Measurements from ENCODE around the gene SLC16A12.

SLC16A12 gene

DNA sequence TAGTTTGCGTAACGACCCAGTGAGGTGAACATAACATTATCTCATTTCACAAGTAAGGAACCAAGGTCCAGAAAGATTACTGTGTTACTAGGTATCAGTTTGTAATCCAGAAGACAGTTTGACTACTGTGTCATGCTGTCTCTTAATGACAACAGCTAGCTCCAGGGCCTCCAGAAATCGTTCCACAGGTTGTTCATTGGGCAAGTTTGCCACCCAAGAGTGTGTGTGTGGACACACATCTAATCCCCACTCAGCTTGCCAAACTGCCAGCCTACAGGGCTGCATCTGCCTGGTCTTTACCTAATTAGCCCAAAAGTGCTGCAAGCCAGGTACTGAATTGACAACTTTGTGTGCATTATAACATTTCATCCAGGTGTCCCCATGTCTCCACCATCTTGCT is 27.9 kb upstream of the SLC16A12 start:
- H4K20me1 ChIP-seq (ENCODE audit: insufficient read depth, low read length, poor library complexity, severe bottlenecking) = no peaks in the 10 kb centered on the region
- no peaks in the 10 kb centered on the region for H3K9me2 ChIP-seq (replicated peaks; ENCODE audit: low read depth, low read length)
- H3K27me3 ChIP-seq (ENCODE audit: insufficient read depth, low read length, poor library complexity, severe bottlenecking) = no peaks in the 10 kb centered on the region
- H3F3A ChIP-seq (ENCODE audit: low read depth) = no peaks in the 10 kb centered on the region
- H3K9ac ChIP-seq (ENCODE audit: low read depth, low read length, poor library complexity, severe bottlenecking) = no peak overlapping the region
- H3K4me1 ChIP-seq (ENCODE audit: insufficient read depth, low read length, poor library complexity, severe bottlenecking) = no peaks in the 10 kb centered on the region
- H2AFZ ChIP-seq (ENCODE audit: low read length) = no peak overlapping the region
- no peak overlapping the region for H3K4me3 ChIP-seq (ENCODE audit: low read length, poor library complexity, severe bottlenecking)
- no peaks in the 10 kb centered on the region for H3K79me2 ChIP-seq (ENCODE audit: insufficient read depth, low read length)
- no peaks in the 10 kb centered on the region for H3K36me3 ChIP-seq (ENCODE audit: insufficient read depth, low read length)
- no peaks in the 10 kb centered on the region for H3K9me3 ChIP-seq (ENCODE audit: insufficient read depth, low read depth, low read length)
- no peak for TF ChIP-seq EZH2phosphoT487 (IDR thresholded peaks at IDR 0.05; ENCODE audit: borderline replicate concordance)
- TF ChIP-seq, protein P1, sequence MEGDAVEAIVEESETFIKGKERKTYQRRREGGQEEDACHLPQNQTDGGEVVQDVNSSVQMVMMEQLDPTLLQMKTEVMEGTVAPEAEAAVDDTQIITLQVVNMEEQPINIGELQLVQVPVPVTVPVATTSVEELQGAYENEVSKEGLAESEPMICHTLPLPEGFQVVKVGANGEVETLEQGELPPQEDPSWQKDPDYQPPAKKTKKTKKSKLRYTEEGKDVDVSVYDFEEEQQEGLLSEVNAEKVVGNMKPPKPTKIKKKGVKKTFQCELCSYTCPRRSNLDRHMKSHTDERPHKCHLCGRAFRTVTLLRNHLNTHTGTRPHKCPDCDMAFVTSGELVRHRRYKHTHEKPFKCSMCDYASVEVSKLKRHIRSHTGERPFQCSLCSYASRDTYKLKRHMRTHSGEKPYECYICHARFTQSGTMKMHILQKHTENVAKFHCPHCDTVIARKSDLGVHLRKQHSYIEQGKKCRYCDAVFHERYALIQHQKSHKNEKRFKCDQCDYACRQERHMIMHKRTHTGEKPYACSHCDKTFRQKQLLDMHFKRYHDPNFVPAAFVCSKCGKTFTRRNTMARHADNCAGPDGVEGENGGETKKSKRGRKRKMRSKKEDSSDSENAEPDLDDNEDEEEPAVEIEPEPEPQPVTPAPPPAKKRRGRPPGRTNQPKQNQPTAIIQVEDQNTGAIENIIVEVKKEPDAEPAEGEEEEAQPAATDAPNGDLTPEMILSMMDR (conservative IDR thresholded peaks at IDR 0.05; ENCODE audit: low read length) = no peak
- no peak overlapping the region for H3K4me2 ChIP-seq (ENCODE audit: low read depth, low read length, poor library complexity, severe bottlenecking)

DNA sequence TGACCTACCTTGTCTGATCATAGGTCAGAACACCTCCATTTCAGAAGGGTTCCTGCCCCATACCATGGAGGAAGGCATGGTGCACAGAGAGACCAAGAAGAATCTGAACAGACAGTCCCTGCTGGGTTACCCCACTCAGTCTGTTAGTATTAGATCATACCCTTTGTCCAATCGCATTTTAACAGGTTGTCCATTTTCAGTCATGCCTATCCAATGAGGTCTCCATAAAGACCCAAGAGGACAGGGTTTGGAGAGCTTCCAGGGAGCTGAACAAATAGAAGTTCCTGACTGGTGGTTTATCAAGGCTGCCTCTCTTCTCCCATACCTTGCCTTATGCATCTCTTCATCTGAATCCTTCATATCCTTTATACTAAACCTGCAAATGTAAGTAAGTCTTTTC is 21.2 kb upstream of the SLC16A12 start:
- Histone ChIP-seq H3K9me3 (ENCODE audit: insufficient read depth, low read depth, low read length) (no peaks in the 10 kb centered on the region), H3K27me3 (ENCODE audit: insufficient read depth, low read length, poor library complexity, severe bottlenecking) (no peaks in the 10 kb centered on the region), H3K79me2 (ENCODE audit: insufficient read depth, low read length) (no peaks in the 10 kb centered on the region), H3K36me3 (ENCODE audit: insufficient read depth, low read length) (no peaks in the 10 kb centered on the region), H3F3A (ENCODE audit: low read depth) (no peaks in the 10 kb centered on the region), H3K9me2 (replicated peaks; ENCODE audit: low read depth, low read length) (no peaks in the 10 kb centered on the region), H2AFZ (ENCODE audit: low read length) (no peak overlapping the region; the same call in 1 of the 2 replicates), H3K9ac (ENCODE audit: low read depth, low read length, poor library complexity, severe bottlenecking) (no peak overlapping the region), H3K4me3 (ENCODE audit: low read length, poor library complexity, severe bottlenecking) (no peak overlapping the region), H3K4me1 (ENCODE audit: insufficient read depth, low read length, poor library complexity, severe bottlenecking) (no peaks in the 10 kb centered on the region), H4K20me1 (ENCODE audit: insufficient read depth, low read length, poor library complexity, severe bottlenecking) (no peaks in the 10 kb centered on the region), H3K4me2 (ENCODE audit: low read depth, low read length, poor library complexity, severe bottlenecking) (no peak overlapping the region)
- TF ChIP-seq EZH2phosphoT487 (IDR thresholded peaks at IDR 0.05; ENCODE audit: borderline replicate concordance) = no peak
- TF ChIP-seq, protein P1 (conservative IDR thresholded peaks at IDR 0.05; ENCODE audit: low read length) = no peak

DNA sequence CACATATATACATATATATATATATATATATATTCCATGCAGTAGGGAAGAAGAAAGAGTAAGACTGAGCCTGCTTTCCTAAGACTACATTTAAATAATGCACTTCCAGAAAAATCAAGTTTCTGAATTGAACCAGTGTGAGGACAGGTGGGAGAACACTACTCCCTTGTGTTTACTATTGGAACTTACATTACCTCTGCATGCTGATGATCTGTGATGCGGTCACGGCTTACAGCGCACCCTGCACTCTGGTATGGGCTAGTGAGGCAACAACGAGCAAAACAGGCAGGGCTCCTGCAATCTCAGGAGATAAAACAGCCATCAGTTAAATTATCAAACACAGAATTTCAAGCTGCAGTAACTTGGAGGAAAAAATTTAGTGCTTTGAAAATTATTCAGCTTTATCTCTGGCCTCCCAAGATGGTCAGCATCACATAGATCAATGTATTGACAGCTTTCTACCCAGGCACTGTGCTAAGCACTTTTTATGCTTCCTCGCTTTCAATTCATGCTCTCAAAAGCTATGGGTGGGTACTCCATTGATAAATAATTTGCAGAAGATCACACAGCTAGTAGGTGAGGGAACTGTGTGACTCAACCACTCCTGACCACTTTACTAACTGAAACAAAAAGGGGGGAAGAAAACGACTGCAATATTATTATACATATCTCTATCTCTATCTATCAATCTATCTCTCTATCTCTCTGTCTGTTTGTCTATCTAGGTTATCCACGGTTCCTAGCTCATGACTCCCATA is 20.5 kb upstream of the SLC16A12 start:
- H2AFZ ChIP-seq (ENCODE audit: low read length) = no peak overlapping the region
- H3K9ac ChIP-seq (ENCODE audit: low read depth, low read length, poor library complexity, severe bottlenecking) = no peak overlapping the region
- no peaks in the 10 kb centered on the region for H3K79me2 ChIP-seq (ENCODE audit: insufficient read depth, low read length)
- no peak for TF ChIP-seq EZH2phosphoT487 (IDR thresholded peaks at IDR 0.05; ENCODE audit: borderline replicate concordance)
- TF ChIP-seq, protein P1 (conservative IDR thresholded peaks at IDR 0.05; ENCODE audit: low read length) = peak; percentile 44
- H3F3A ChIP-seq (ENCODE audit: low read depth) = no peaks in the 10 kb centered on the region
- H3K4me3 ChIP-seq (ENCODE audit: low read length, poor library complexity, severe bottlenecking) = no peak overlapping the region
- no peaks in the 10 kb centered on the region for H3K27me3 ChIP-seq (ENCODE audit: insufficient read depth, low read length, poor library complexity, severe bottlenecking)
- H3K9me3 ChIP-seq (ENCODE audit: insufficient read depth, low read depth, low read length) = no peaks in the 10 kb centered on the region
- no peaks in the 10 kb centered on the region for H3K4me1 ChIP-seq (ENCODE audit: insufficient read depth, low read length, poor library complexity, severe bottlenecking)
- H4K20me1 ChIP-seq (ENCODE audit: insufficient read depth, low read length, poor library complexity, severe bottlenecking) = no peaks in the 10 kb centered on the region
- no peak overlapping the region for H3K4me2 ChIP-seq (ENCODE audit: low read depth, low read length, poor library complexity, severe bottlenecking)
- H3K9me2 ChIP-seq (replicated peaks; ENCODE audit: low read depth, low read length) = no peaks in the 10 kb centered on the region
- H3K36me3 ChIP-seq (ENCODE audit: insufficient read depth, low read length) = no peaks in the 10 kb centered on the region

Data from Loucy (cell line).